ENCODE measurements around the gene TENT4B.

DNA sequence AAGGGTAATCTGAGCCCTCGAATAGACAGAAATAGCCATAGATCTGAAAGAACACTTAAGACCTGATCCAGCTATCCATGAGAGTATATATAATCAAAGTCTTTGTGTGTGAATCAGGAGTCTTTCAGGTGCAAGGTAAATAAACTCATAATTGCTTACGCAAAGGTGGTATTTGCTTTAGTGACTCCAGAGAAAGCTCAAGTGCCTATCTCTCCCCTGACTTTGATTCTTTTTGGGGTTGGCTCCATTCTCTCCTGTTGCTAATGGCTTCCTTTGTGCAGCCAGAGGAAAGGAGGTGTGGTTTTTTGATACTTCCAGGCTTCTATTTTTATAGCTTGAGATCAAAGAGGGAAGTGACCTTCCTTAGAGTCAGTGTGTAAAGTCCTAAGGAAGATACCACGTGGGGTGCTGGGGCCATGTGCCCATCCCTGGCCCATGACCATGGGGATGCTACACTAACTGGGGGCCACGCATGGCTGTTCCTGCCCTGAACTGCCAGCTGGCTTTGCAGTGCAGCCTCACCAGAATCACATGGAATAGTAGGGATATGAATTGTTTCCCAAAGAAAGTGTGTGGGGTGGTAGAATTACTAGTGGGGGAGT is 45.8 kb downstream of the TENT4B start:
- TF ChIP-seq, protein P1, sequence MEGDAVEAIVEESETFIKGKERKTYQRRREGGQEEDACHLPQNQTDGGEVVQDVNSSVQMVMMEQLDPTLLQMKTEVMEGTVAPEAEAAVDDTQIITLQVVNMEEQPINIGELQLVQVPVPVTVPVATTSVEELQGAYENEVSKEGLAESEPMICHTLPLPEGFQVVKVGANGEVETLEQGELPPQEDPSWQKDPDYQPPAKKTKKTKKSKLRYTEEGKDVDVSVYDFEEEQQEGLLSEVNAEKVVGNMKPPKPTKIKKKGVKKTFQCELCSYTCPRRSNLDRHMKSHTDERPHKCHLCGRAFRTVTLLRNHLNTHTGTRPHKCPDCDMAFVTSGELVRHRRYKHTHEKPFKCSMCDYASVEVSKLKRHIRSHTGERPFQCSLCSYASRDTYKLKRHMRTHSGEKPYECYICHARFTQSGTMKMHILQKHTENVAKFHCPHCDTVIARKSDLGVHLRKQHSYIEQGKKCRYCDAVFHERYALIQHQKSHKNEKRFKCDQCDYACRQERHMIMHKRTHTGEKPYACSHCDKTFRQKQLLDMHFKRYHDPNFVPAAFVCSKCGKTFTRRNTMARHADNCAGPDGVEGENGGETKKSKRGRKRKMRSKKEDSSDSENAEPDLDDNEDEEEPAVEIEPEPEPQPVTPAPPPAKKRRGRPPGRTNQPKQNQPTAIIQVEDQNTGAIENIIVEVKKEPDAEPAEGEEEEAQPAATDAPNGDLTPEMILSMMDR (IDR thresholded peaks at IDR 0.05; ENCODE audit: low read length) = no peak
- TF ChIP-seq EZH2 (IDR thresholded peaks at IDR 0.05; ENCODE audit: borderline replicate concordance, low read length) = no peak

All from OCI-LY1 (cell line).